Measurements from ENCODE around the gene COL11A2.

GRCh38 chr6:33193619-33194018 is 1.4 kb upstream of the COL11A2 start:
- TF ChIP-seq POLR2A (IDR thresholded peaks at IDR 0.05; ENCODE audit: low read depth, low read length): no peak
- no peak for TF ChIP-seq POLR2AphosphoS5 (IDR thresholded peaks at IDR 0.05; ENCODE audit: low read depth, low read length)
- TF ChIP-seq TAF1 (IDR thresholded peaks at IDR 0.05; ENCODE audit: low read depth, low read length): no peak
- TF ChIP-seq SPI1 (IDR thresholded peaks at IDR 0.05; ENCODE audit: low read depth, low read length): no peak
